GM19240 (cell line): ENCODE data around the gene CFAP157.

Source experiments
- DNase-seq: peaks from one replicate; pipeline ENCODE4 v3.0.0; 2011; ENCODE audit warnings: low spot score; ENCODE audit not compliant: insufficient read length

Gene CFAP157

DNA sequence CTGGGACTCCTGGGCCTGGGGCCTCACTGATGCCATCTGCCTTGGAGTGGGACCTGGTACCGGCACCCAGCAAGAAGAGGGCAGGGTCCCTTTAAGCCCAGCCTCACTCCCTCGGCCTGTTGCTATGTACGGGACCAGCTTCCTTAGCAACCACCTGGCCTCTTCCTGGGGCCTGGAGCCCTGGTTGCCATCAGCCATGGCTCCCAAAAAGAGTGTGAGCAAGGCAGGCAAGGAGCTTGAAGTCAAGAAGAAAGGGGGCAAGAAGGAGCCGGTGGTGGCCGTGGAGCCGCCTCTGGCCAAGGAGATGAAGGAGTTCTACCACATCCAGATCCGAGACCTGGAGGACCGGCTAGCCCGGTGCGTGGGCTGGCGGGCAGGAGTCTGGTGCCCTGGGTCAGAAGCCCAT, at the start of gene CFAP157:
TSS of gene CFAP157 (plus strand) at position 153 of the 406 bp plus-strand sequence. CDS start at position 197, 44 bp downstream.
- DNase-seq, result no peak

- DNase-seq, result no peak
Observed at GRCh38 chr9:127658428-127658827, 48.4 kb upstream of the CFAP157 start.

DNA sequence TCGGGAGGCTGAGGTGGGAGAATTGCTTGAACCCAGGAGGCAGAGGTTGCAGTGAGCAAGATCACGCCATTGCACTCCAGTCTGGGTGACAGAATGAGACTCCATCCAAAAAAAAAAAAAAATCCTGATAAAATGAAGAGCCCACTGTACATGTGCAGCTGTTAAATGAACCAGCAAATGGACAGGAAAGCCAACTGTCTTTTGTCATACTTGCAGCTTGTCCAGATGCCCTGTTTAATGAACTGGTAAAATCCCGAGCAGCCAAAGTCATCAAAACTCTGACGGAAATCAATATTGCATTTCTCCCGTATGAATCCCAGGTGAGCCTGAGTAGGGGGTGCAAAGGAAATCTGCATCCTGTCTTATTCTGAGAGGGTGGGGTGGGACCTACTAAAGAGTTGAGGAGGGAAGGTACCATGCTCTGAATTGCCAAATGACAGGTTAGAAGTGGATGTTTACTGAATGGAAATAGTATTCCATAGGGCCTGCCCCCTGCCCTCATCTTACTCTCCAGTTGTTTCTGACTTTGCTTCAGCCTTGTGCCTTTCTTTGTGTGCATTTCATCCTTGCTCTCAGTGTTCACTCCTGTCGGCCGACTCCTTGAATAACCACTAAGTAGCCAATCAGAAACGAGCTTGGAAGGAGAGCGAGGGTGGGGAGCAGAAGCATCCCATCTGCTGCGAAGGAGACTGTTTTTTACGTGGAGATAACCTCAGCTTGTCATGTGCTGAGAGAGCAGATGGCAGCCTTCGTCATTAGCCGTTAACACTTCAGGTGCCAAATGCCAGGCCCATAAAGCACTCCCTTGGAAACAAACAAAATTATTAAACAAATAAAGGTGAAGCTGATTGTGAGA, 45.7 kb upstream of the CFAP157 start:
- DNase-seq, result no peak

DNA sequence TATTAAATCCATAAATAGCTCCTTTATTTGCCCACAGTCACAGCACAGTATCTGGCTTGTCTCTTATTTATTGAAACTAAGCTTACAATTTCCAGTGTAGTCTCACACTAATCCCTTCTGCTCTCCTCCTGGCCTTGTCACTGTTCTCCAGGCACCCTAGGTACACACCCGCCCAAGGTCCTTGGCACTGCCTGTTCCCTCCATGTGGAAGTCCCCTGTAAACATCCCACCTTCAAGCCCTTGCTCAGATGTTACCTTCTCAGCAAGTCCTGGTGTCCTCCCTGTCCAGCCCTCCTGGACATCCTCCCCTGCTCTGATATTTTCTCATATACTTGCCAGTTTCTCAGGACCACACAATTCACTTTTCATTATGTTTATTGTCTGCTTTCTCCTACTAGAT, 44.2 kb upstream of the CFAP157 start:
- no peak for DNase-seq

- DNase-seq, result no peak
Observed at GRCh38 chr9:127664324-127664677, 42.5 kb upstream of the CFAP157 start.

- no peak for DNase-seq
Observed at GRCh38 chr9:127664678-127665507, 41.9 kb upstream of the CFAP157 start.

DNA sequence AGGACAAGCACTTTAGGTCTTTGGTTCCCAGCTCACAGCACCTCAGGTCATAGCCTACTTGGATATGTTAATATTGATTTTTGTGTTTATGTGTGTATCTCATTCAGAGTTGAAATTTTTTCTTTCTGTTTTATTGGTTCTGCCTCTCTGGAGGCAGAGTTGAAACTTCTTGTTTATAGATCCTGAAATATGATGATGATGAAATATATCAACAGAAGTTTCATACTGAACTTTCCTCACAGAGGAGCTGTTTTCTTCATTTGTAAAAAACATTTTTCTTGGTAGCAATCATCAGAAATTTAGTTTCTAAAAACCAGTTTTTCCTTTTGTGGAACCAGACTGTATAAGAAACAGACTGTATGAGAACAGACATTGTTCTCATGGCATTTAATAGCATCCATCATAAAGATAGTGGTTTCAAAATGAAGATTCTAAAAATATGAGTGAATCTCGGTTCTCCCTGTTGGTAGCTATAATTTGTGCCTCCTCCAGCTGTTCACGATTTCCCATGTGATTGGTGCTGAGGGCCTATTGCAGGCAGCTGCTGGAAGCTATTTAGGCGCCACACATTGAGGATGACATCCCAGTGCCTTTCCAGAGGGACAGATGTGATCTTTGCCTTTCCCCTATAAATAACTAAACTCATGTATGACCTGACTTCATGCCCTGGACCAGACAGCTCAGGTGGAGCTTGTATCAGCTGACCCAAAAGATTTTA, 39.5 kb upstream of the CFAP157 start:
- no peak for DNase-seq

- no peak for DNase-seq
Observed at GRCh38 chr9:127667906-127668305, 38.9 kb upstream of the CFAP157 start.

DNA sequence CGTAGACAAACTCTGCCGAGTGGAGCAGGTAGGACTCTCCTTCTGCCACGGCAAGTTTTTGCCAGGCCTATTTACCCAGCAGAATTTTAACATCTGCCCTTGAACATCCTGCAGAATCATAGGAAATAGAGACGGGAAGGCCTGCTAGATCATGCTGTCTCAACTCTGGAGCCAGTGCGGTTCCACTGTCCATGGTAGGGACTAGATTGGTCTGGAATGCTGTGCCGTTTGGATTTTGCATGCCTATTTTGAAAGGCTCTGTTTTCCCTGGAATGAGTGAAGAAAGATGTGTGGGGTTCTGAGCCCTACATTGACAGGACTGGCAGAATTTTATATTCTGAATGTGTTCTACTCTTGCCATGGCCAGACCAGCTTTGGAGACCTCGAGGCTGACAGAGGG, 33.6 kb upstream of the CFAP157 start:
- DNase-seq, result no peak

DNA sequence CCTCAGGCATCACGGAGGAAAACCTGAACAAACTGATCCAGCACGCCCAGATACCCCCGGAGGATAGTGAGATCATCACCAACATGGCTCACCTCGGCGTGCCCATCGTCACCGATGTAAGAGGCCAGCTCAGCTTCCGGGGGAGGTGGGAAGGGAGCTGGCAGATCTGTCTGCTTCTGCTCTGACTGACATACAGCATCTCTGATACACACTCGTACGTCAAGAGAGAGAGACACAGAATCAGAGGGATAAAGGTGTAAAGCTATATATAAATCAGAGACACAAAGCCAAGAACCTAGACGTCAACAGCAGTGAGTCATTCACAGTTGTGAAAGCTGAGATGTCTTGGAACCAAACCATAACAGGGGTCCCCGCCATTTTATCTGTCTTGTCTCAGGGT, 30.1 kb upstream of the CFAP157 start:
- DNase-seq, result no peak

DNA sequence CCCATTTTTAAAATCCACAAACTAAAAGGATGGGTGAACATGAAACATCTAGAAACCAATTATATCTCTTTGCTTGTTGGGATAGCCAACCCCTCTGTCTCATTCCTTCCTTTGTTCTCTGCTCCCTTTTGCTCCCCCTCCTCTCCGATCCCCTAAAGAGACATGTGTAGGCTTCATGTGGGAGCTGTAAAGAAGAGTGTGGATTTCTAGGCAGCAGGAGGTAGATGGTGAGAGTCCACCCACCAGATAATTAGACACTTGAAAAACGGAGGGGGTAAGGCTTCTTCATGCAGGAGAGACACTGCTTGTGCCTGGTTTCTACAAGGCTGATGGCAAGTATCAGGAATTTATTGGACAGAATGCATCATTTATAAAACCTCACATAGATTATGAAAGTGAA, 27.3 kb upstream of the CFAP157 start:
- DNase-seq, result no peak

GRCh38 chr9:127680226-127680625, 26.6 kb upstream of the CFAP157 start:
- no peak for DNase-seq

DNA sequence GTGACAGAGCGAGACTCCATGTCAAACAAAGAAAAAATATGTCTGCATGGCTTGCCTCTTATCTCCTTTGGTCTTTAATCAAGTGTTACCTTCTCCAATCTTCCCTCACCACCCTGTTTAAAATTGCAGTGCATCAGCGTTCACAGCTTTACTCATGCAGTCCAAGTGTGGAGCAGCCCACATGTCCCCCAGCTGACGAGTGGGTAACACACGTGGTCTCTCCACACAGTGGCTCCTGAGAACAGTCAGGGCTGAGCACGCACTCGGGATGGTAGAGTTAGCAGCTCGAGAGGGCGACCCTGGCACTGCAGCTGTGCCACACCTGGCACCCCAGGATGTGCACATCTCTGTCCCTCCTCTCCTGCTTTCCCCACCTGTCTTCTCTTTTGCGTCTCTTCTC, 25.9 kb upstream of the CFAP157 start:
- no peak for DNase-seq

DNA sequence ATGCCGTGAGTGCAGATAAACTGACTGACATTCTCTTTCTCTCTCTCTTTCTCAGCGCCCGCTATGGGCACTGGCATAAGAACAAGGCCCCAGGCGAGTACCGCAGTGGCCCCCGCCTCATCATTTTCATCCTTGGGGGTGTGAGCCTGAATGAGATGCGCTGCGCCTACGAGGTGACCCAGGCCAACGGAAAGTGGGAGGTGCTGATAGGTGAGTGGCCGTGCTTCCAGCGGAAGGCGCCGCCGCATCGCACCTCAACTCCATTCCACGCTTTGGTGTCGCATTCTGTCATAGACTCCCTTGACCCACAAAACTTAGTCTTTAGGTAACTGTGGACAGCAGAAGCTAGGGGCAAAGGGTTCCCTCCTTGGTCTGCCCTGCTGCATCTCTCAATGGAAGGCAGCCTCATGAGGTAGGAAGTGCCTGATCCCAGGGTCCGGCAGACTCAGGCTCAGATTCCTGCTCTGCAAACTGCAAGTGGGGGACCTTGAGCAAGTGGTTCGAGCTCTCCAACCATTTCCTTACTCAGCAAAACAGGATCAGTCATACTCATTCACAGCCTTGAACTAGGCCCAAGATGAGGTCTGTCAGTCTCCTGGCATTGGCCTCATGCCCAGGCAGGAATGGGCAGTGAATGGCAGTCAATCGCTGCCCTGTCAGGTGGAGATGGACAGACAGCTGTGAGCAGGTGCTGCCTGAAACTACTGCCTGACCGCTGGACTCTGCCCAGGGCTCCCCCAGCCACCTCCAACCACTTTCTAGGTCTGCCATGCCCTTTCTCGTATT, 24.2 kb upstream of the CFAP157 start:
- no peak for DNase-seq

GRCh38 chr9:127683723-127684122, 23.1 kb upstream of the CFAP157 start:
- no peak for DNase-seq

DNA sequence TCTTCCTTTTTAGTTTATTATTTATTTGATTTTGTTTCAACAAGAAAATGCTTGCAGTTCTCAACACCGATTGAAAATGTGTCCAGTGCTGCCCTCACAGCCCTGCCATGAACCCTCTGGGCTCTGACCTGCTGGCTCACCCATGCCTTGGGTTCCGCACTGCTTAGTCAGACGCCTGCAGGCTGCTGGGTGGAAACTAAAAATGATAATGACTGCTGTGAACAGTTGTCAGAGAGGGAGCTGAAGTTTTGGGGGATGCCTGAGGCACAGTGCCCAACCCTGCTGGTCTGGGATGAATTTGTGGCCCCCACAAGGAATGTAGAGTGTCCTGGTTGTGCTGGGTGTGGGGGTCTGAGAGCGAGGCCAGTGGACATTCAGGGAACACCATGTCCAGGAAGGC, 22.2 kb upstream of the CFAP157 start:
- DNase-seq, result no peak

DNA sequence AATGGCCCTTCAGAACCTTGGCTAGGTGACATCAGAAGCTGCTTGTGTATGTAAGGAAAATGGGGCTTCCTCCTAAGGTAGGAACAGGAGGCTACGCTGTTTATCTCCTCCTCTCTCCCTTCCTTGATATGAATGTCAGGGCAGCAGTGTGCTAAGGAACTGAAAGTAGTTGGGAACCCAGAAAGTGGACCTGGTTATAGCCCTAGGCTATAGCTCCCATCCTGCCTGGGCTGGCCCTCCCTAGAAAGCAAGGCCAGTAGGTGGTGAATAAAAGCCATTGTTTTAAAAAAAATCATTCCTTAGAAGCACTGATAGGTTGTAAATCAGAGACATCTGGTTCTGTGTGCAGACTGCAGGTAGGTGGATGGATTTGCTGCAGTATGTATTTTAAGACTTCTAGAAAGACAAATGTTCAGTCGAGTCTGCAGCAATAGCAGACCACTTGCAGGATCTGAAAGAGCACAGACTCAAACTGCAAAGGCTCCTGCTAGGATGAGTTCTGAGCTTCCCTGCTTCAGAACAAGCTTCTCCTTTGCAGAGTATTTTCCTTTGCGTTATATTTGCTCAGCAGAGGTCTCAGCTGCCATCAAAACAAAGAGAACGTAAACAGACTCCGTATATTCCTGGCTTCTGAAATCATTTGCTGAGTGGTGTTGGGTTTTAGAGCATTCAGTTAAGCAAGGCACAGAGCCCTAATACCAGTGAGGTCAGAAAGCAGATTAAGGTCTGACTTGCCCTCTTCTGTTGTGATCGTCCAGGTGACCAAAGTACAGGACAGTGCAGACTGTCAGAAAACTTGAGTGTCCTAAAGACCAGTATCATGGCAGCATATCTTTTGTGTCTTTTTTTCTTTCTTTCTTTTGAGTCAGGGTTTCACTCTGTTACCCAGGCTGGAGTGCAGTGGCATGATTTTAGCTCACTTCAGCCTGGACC, 20.1 kb upstream of the CFAP157 start:
- no peak for DNase-seq

- DNase-seq, result no peak
Observed at GRCh38 chr9:127689329-127690000, 17.3 kb upstream of the CFAP157 start.

- no peak for DNase-seq
Observed at GRCh38 chr9:127690735-127691134, 16.1 kb upstream of the CFAP157 start.
